ENCODE measurements around the gene MGMT. TPM values are rescaled to one million over a fixed set of nuclear protein-coding genes. Genes with fewer than 3 reads are reported as not detected.
A peak's percentile ranks its signal among the peaks of the same experiment; 100 is the strongest.

The MGMT gene
- total RNA-seq = 10 to 100 TPM; 37.9 to 40.7 TPM
- polyA plus RNA-seq (ENCODE audit: insufficient read depth, low read depth, low replicate concordance) = 32.8 TPM
- long read RNA-seq, donor 1, transcript MGMT-201 (5 exons, 1,759 nt) = major isoform, 42 of 42 reads
- long read RNA-seq, donor 1, partial matches to known transcripts = 0 of 42 reads
- long read RNA-seq, donor 1, other reads (novel, unspliced or antisense) = 0 of 42 reads
- long read RNA-seq, donor 2, transcript MGMT-201 (5 exons, 1,759 nt) = major isoform, 13 of 15 reads
- long read RNA-seq, donor 2, partial matches to known transcripts = 0 of 15 reads
- long read RNA-seq, donor 2, other reads (novel, unspliced or antisense) = 0 of 15 reads

DNA sequence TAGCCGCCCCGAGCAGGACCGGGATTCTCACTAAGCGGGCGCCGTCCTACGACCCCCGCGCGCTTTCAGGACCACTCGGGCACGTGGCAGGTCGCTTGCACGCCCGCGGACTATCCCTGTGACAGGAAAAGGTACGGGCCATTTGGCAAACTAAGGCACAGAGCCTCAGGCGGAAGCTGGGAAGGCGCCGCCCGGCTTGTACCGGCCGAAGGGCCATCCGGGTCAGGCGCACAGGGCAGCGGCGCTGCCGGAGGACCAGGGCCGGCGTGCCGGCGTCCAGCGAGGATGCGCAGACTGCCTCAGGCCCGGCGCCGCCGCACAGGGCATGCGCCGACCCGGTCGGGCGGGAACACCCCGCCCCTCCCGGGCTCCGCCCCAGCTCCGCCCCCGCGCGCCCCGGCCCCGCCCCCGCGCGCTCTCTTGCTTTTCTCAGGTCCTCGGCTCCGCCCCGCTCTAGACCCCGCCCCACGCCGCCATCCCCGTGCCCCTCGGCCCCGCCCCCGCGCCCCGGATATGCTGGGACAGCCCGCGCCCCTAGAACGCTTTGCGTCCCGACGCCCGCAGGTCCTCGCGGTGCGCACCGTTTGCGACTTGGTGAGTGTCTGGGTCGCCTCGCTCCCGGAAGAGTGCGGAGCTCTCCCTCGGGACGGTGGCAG lies at the start of gene MGMT:
Gene MGMT, plus strand, starts transcription at position 539 of the 656 bp plus-strand sequence.
- peak; percentile 97 for DNase-seq
- intact Hi-C loops (cut with DNase I; ENCODE audit: low total_unique reads) = no loop called here

DNA sequence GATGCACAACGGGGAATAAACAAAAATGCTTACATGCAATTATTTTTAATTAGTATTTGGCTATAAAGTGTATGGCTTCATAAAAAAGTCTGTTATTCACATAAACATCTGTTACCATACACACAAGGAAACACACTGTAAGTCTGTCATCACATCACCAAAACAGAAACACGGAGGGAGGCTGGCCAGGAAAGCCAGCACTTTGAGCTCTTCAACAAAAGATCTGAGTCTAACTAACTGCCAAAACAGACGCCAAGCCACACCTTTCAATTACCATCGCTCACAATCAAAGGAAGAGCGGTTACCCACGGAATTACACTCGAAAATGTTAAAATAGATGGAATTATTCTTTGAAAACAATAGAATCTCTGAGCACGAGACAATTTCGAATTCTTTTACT lies 49.2 kb upstream of the MGMT start:
- TF ChIP-seq POLR2A (IDR thresholded peaks at IDR 0.05) = no peak
- TF ChIP-seq, protein P1, sequence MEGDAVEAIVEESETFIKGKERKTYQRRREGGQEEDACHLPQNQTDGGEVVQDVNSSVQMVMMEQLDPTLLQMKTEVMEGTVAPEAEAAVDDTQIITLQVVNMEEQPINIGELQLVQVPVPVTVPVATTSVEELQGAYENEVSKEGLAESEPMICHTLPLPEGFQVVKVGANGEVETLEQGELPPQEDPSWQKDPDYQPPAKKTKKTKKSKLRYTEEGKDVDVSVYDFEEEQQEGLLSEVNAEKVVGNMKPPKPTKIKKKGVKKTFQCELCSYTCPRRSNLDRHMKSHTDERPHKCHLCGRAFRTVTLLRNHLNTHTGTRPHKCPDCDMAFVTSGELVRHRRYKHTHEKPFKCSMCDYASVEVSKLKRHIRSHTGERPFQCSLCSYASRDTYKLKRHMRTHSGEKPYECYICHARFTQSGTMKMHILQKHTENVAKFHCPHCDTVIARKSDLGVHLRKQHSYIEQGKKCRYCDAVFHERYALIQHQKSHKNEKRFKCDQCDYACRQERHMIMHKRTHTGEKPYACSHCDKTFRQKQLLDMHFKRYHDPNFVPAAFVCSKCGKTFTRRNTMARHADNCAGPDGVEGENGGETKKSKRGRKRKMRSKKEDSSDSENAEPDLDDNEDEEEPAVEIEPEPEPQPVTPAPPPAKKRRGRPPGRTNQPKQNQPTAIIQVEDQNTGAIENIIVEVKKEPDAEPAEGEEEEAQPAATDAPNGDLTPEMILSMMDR (IDR thresholded peaks at IDR 0.05) = no peak
- no peaks in the 10 kb centered on the region for H3K36me3 ChIP-seq (ENCODE audit: low read depth, missing control alignments)
- intact Hi-C loops (cut with DNase I; ENCODE audit: low total_unique reads) = no loop called here
- H3K27ac ChIP-seq = no peak overlapping the region
- WGBS, 2 donors = 37 to 53% methylated on average over 9 of the region's 9 CpGs
- H3K4me3 ChIP-seq = no peak overlapping the region
- H3K4me1 ChIP-seq = no peaks in the 10 kb centered on the region
- H3K9me3 ChIP-seq = no peaks in the 10 kb centered on the region
- no peaks in the 10 kb centered on the region for H3K27me3 ChIP-seq
- no peak for DNase-seq

More for the DNA sequence above, at the start of gene MGMT:
- Histone ChIP-seq H3K27me3 (no peaks in the 10 kb centered on the region), H3K4me1 (peaks cover 7% of the 10 kb centered on the region), H3K27ac (peak within 1 kb of the TSS; percentile 83 to 84), H3K36me3 (ENCODE audit: low read depth, missing control alignments) (no peaks in the 10 kb centered on the region), H3K4me3 (peak within 1 kb of the TSS; percentile 77 to 81), H3K9me3 (no peaks in the 10 kb centered on the region)
- 1 to 3% methylated on average over 38 to 42 of the region's 85 CpGs for WGBS, 2 donors
- peak; percentile 31 for TF ChIP-seq POLR2A (IDR thresholded peaks at IDR 0.05)
- TF ChIP-seq, protein P1 (IDR thresholded peaks at IDR 0.05) = no peak

DNA sequence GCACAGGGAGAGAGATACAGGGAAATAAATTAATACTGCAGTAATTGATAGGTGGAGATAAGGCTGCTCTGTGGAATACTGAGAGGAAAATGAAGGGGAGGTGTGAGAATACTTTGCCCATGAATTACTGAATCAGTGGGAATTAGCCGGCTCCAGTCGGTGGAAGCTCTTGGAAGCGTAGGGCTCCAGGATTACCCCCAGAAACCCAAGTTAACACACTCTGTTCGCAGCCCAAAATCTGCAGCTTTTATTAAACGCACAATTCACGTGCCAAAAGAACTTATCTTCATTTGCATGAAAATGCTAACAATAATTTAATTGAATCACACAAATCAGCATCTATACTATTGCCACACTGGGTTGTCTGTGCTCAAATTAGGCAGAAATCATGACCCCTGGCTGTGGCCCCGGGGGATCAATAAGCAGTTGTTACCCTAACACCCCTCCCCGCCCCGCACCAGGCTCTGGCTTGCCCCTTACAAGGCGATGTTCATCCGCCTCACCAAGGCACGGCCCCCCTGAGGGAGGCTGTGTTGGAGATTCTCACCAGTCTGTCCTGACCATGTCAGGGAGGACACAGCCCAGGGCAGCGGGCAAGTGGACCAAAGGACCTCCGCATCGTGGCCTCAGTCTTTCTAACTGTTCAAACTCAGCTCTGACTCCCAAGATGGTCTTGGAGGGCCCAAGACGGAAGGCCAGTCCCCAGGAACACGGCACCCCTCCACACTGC lies 48.4 kb upstream of the MGMT start:
- H3K36me3 ChIP-seq (ENCODE audit: low read depth, missing control alignments) = no peaks in the 10 kb centered on the region
- no peaks in the 10 kb centered on the region for H3K4me1 ChIP-seq
- no peak overlapping the region for H3K27ac ChIP-seq
- no peak for DNase-seq
- no peak for TF ChIP-seq POLR2A (IDR thresholded peaks at IDR 0.05)
- TF ChIP-seq, protein P1 (IDR thresholded peaks at IDR 0.05) = no peak
- H3K9me3 ChIP-seq = no peaks in the 10 kb centered on the region
- H3K27me3 ChIP-seq = no peaks in the 10 kb centered on the region
- 61 to 78% methylated on average over 15 to 17 of the region's 17 CpGs for WGBS, 2 donors
- no peak overlapping the region for H3K4me3 ChIP-seq
- intact Hi-C loops (cut with DNase I; ENCODE audit: low total_unique reads) = no loop called here

DNA sequence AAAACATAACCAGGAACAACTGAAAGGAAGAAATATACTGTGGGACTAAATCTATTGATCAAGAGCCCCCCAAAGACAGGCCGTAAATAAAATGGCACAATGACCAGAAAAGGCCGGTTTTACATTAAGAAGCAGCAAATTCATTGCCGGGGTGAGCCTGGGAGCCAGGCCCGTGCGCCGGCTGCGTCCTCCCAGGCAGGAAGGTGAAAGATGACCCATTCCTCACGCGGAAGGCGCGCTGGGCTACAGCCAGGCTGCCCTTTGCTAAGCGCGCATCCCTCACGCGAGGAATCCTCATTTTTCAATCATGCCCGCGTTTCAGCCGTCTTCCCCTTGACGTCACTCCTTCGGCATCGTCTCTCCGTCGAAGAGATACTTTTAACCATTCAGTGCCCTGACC lies 47.6 kb upstream of the MGMT start:
- H3K9me3 ChIP-seq = no peaks in the 10 kb centered on the region
- H3K36me3 ChIP-seq (ENCODE audit: low read depth, missing control alignments) = no peaks in the 10 kb centered on the region
- no peak for DNase-seq
- H3K4me3 ChIP-seq = no peak overlapping the region
- no peaks in the 10 kb centered on the region for H3K27me3 ChIP-seq
- 40 to 47% methylated on average over 23 of the region's 23 CpGs for WGBS, 2 donors
- TF ChIP-seq, protein P1 (IDR thresholded peaks at IDR 0.05) = no peak
- TF ChIP-seq POLR2A (IDR thresholded peaks at IDR 0.05) = no peak
- H3K27ac ChIP-seq = no peak overlapping the region
- intact Hi-C loops (cut with DNase I; ENCODE audit: low total_unique reads) = no loop called here
- H3K4me1 ChIP-seq = no peaks in the 10 kb centered on the region

Measured in testis (tissue), 5 donors.